Mesenteric fat pad (tissue), 1 donor: ENCODE measurements around the gene SHC4. TPM values are rescaled to one million over a fixed set of nuclear protein-coding genes. Genes with fewer than 3 reads are reported as not detected.

Experiments used
- DNase-seq: peaks from one replicate; pipeline ENCODE4 v3.0.0-alpha.2; 2020; ENCODE audit warnings: low spot score
- total RNA-seq: library from RNA; stranded (reverse); fragmentation: NEBNext Ultra II Directional; extraction: Animal tissue kit (Norgen Biotek cat#: 25700); gene quantifications from one replicate; pipeline ENCODE4 v1.2.1, GENCODE V29; 2021
- donor health status: DM: yes; HTN: yes; CAD: no.

The SHC4 gene
- total RNA-seq, 1 donor from 2014 or later = not detected

DNA sequence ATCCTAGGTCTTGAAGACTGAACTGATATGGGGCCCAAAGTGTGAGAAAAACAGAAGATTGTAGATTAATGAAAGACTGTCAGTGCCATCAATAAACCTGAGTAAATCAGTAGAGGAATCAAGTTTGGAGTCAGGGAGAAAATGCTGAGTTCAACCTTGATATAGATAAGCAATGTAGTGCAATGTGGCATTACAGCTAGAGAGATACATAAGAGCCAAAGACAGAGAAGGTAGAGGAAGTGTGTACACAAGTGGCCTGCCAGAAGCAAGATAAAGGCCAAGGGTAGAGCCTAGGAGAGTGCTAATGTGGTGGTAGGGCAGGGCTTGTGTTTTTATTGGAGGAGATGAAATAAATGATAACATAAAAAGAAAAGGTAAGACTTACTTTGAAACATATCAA lies 111.8 kb downstream of the SHC4 start:
- no peak for DNase-seq

DNA sequence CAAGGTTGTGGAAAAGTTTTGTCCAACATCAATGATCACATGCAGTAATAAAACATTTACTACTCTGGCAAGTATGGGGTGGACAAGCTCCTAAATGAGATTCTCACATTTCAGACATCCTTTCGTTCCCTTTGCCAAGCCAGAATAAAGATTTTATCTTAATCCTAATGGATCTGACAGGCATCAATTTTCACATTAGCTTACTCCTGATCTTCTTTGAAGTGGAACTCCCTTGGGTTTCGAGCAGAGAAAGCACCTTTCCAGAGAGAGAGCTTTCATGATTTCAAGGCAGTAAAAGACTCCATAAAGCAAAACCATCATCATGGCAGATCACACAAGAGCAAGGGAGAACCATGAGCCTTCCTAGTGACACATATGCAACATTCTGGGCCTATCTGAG lies 113.1 kb downstream of the SHC4 start:
- DNase-seq = no peak

DNA sequence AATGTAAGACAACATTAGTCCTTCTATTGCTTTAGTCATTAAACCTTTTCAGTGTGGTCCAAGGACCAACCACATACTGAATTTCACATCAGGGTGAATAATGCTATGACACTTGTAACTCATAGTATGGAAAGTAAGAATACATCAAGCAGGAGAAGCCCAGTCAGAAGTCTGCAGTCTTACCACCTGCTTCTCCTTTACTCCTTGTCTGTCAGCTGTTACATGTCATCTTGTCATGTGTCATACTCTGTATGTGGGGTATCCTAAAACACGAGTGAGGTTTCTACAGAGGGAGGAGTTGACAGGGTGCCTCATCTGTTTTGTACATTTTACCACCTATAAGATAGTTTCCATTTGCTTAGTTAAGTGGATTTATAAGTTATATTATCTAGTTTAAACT lies 118.6 kb downstream of the SHC4 start:
- no peak for DNase-seq

DNA sequence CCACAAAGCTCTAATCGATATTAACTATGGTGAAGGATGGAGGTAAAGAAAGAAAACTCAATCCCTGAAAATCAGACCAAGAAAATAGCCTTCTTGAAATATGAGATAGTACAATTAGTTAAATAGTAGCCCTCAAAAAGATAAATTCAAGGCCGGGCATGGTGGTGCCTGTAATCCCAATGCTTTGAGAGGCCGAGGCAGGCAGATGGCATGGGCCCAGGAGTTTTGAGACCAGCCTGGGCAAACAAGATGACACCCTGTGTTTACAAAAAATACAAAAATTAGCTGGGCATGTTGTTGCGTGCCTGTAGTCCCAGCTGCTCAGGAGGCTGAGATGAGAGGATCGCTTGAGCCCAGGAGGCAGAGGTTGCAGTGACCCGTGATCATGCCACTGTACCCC lies 121.2 kb downstream of the SHC4 start:
- DNase-seq = no peak

DNA sequence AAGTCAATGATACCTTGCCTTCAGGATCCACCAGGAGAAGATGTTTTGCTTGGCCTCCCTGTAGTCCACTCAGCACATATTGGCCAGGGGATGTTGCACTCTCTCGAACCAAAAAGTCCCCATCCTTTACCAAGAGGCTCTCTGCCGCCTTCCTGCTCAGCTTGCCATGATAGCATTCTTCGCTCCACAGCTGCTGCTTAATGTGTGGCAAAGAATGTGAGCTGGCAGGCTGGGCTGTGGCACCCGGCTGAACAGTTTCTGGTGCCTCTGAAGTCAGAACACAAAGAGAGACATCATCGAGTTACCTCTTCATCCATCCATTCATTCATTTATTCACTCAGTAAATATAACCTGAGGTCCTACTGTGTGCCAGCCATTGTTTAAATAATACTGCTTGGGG lies 129.0 kb downstream of the SHC4 start:
- DNase-seq = no peak

DNA sequence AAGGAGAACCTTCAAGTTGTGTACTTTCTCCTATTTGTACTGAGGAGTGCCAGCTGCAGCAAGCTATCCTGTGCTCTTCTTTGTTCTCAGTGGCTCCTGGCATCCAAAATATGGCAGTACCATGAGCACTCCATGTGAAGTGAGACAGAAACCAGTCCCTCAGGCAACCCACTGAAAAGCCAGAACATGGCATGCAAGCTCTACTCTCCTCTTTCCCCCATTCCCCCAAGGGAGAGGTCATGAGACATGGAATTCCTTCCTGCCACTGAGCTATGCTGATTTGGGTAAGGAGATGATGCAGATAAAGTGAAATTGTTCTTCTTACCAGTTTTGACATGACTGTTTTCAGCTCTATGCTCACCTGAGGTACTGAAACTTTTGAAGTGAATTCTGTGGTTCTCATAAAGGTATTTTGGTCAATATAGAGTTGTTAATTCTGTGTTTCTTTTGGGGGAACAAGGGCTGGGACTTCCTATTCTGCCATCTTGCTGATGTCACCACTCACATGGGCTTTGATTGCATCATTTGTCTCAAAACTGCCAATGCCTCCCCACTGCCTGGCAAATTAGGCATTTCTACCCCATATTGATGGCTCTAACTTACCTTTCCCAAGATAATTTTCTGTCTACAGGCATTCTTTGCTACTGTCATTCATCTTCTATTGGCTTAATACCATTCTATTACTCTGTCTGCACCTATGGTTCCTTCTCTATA lies 130.0 kb downstream of the SHC4 start:
- no peak for DNase-seq

DNA sequence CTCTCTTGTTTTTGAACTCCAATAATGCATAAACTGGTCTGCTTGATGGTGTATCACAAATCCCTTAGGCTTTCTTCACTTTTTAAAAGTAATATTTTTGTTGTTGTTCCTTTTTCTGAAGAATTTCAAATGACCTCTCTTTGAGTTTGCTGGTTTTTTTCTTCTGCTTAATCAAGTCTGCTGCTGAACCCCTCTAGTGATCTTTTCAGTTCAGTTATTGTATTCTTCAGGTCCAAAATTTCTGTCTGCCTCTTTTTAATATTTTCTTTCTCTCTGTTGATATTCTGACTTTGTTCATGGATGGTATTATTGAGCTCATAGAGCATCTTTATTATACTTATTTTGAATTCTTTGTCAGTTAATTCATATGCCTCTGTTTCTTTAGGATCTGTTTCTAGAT lies 131.1 kb downstream of the SHC4 start:
- DNase-seq = no peak

DNA sequence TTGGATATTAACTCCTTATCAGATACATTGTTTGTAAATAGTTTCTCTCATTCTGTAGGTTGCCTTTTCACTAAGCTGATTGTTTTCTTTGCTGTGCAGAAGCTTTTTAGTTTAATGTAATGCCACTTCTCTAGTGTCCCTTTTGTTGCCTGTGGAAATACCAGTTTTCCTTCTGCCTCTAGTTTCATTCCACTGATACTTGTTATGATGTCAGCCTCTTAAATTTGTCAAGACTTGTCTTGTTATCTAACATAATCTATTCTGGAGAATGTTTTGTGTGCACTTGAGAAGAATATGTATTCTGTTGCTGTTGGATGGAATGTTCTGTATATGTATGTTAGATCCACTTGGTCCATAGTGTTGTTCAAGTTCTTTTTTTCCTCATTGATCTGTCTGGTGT lies 134.8 kb downstream of the SHC4 start:
- no peak for DNase-seq

DNA sequence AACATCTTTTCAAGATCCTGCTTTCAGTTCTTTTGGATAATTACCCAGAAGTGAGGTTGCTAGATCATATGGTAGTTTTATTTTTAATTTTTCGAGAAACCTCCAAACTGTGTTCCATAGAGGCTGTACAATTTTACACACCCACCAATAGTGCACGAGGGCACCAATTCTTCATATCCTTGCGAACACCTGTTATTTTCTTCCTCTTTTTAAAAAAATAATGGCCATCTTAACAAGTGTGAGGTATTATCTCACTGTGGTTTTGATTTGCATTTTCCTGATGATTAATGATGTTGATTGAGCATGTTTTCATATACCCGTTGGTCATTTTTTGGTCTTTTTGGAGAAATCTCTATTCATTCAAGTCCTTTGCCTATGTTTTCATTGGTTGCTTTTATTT lies 135.2 kb downstream of the SHC4 start:
- DNase-seq = no peak

DNA sequence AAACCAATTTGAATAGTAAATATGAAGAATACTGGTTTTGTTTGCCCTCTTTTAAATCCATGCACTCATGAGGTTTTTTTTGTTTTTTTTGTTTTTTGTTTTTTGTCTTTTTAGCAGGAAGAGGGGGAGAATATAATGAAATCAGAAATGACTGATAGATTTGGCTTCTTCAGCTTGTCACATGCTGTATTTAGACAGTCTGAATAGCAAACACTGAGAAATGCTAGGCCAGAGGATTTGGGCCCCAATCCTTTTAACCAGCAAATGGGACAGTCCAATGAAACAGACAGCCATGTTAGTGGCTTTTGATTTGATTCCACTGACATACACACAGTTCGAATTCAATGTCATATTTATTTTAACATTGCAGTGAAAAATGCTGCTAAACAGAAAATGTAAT lies 138.6 kb downstream of the SHC4 start:
- DNase-seq = no peak

DNA sequence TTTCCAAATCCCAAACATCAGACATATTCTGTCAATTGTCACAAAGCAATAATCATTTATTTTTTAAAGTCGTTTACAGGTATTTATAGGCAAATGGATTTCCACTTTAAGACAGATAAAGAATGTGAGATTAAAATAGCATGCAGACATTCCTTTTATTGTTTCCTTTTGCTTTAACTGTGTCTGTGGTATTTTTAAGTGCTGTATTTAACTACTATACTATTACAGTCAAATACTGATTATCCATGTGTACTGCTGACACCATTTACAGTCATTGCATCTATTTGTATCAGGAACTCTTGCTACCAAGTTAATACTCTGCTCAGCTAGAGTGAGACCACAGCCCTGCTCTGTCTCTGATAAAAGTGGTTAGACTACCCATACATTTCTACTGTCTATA lies 140.0 kb downstream of the SHC4 start:
- no peak for DNase-seq

DNA sequence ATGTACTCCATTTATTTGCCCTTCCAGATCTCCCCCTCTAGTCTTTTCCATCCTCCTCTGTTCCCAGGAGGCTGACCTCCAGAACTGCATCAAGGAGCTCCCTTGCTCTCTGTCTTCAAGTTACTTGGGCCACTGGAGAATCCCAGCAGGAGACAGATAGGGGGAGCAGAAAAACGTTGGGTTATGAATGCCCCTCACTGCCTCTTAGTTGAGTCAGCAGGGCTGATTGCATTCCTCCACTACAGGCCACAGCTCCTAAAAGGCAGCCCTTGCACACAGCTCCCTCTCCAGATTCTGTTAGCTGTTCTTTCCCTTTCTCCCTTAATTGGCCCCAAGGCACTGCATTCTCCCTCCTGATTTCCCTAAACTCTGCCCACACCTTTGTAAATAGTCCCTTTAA lies 140.5 kb downstream of the SHC4 start:
- no peak for DNase-seq

DNA sequence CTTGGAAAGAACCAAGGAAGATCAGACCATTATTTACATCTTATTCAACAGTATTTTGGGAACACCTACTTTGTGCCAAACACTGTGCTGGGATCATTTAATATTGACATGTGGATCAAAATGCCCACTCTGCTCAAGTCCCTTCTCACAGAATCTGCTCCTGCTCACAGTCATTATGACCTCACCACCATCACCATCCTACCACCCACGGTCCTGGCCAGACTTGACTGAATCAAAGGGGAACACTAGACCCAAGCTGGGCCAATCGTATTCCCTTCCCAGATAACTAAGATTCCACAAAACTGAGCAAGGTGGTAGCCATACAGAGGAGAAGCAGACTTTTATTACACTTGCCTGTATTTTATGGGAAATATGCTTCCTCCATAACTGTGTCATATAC lies 149.4 kb downstream of the SHC4 start:
- no peak for DNase-seq

DNA sequence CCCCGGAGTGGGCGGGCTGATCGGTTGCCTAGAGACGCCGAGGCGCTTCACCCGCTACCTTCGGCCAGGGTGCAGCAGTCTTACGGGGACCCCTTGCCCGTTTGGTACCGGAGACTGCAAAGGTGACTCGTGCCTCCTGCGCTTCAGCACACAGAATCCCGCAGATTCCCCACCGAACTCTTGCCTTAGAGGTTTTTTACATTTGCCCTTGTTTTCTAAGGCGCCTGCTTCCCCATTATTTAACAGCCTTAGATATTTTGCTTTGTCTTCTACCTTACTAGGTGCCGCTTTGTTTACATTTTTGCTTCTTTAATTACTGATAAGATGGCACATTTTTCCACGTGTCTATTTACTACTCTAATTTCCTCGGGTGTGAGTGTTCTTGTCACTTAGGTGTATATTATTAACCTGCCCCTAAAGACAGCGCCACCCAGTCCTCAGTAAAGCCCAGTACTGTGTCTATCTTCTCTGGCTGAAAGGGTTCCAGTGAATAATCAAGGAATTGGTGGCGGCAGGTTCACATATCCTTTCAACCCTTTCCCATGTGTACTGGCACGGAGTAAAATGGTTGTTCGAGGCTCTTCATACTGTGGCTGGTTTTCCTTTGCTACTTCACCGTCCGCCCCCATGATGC lies 152.3 kb downstream of the SHC4 start:
- no peak for DNase-seq

DNA sequence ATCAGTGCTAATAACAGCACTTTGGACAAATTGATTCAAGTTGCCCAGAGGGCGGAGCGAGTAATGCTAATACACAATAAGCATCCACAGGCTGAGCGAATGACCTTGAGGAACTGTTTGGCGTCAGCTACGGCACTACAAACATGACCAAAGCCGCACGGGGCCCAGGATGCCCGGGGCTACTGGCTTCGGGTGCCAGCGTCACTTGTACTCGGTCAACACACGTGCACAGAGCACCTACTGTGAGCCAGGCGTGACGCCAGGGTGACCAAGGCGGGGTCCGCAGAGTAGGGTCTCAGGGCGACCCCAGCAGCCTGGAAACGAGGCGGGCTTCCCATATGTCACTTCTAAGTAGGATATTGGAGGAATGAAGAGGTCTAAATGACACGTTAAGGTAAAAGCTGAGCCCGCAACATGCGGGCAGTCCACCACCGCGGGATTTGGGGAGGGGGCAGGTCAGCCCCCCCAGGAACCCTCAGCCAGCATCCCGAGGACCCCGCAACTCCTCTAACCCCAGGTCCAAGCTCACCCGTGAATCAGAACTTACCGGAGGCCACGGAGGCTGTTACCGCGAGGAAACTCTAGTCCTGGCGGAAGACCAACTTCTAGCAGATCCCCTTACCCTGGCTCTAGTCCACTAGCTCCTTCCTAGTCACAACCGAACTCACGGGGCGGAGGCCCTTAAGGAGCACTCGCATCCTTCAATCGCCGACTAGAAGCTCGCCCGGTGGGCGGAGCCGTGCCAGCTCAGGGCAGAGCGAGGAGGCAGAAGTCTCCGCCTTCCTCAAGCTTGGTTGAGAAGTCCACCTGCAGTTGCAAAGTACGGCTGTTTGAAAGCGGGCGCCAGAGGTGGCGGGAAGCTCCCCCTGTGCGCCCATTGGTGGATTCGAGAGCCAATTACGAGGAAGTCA lies 153.1 kb downstream of the SHC4 start, which contains the start of gene CEP152:
TSS of gene CEP152 (minus strand) at position 656 of the 911 bp plus-strand sequence. CDS start 5,420 bp downstream, outside the sequence.
- peak; percentile 97 for DNase-seq

DNA sequence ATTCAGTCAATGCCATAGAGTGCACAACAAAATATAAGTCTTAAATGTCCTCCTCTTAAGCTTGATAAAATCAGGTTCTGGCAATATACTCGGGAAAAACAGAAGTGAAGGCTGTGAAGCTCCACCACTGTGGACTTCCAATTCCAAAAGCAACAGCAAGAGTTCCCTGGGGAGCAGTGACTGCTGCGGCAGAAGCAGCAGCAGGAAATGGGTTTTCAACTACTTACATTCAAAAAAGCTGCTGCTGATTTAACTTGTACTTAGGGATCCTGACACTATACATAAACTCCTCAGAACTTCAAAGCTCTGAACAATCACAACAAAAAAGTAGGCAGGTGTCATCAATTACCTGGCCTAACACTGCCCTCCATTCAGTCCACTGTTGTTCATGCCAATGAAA lies 157.6 kb downstream of the SHC4 start:
- no peak for DNase-seq

DNA sequence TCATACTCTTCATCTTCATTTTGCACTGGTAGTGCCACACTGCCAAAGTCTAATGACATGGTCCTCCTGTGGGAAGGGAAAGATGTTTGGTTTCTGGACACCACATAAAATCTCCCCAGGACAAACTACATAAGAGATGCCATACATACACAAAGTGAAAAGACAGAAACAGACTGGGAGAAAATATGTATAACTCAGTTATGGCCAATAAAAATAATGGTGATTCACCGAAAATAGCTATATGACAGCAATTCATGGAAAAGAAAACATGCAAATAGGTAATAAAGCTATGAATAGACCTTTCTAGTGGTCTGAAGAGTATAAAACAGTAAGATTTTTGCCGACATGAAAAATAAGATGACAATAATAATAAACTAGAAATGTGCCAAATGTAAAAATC lies 158.1 kb downstream of the SHC4 start:
- no peak for DNase-seq

DNA sequence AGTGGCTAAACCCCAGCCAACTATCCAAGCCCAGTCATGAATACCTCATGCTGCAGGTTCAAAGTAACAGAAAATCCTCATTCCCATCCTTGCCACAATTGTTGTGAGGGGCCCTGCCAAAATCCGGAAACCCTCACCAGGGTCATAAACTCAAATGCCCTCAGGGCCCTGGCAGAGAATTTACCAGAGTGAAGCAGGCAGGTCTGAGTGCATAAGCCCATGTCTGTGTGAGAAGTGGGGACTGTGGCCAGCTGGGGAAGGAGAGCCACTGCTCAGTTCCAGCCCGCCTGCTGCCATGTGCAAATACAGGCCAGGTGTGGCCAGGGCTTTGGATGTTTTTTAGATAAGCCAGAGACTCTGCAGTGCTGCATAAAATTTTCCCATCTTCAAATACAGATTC lies 159.8 kb downstream of the SHC4 start:
- DNase-seq = no peak

DNA sequence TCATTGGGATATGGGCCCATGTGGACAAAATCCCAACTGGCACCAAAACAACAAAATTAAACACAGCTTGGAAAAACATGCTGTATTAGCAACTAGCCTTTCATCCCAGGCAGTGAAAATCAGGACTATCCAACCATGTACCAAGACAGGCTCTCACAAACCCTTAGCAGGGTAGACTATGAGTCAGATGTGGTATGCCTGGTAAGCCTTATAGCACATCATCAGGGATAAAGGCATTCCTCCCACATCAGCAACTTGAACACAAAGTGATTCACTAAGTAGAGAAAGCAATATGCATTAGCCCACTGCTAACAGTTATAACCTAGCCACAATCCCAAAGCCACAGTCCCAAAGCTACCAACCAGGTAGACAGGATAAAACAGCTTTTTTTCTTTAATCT lies 160.9 kb downstream of the SHC4 start:
- no peak for DNase-seq

DNA sequence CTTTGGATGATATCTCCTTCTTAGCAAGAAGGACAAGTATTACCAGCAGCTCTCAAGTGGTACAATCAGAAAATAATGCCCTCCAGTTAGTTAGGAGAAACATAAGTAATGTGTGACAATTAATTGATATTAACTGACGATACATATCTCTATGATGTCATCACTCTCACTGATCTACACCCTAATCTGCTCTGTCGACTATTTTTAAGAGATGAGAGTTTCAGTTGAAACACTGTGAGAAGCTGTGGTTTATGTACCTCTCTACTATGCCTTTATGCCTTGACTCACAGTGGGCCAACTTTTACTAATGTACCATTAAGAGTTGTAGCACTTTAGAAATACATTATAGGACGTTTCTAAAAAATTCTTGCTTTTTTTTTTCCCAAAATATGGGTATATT lies 161.5 kb downstream of the SHC4 start:
- no peak for DNase-seq

DNA sequence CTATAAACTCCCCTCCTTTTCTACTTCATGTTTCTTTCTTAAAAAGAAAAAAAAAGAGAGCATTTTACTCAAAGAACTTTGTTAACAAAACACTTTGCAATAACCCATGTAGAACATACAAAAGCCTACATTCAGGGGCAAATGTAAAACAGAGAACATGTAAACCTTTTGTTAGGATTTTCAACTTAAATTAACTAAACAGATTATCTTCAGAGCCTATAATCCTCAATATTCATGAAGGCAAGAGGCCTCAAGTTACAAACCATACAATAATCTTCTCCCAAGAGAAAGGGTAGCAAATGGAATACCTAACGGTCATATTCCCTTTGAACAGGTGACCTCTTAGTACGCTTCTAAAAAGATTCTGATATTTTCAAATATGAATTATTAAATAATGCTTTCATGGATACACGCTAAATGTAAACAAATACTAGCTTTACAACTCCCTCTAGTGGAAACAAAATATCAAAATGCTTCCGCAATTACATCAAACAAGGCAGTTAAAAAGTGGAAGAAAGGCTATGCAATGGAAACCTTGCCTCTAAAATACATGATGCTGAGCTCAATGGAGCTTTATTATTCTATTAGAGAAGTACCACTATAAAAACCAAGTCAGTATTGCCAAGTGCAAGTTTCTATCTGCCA lies 162.8 kb downstream of the SHC4 start:
- DNase-seq = no peak

DNA sequence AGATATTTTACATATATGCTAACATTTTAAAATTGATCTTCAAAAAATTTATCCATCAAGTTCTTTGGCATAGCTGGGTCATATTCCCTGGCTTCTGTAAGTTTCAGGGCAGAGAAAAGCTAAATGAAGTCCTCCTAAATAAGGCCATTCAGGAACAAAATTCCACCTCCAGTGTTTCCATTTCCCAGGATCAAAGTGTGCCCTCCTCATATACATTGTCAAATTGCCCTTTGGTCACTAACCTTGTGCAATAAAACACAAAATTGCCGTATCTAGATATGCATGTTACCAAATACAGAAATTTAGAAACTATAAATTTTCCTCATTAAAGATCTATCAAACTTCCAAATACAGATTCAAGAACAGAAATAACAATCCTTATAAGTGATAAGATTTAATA lies 163.5 kb downstream of the SHC4 start:
- DNase-seq = no peak
